ENCODE results near the gene S100G.

The S100G gene

GRCh38 chrX:16702700-16703599 lies 53.0 kb downstream of the S100G start:
- no peak overlapping the region for H3K4me3 ChIP-seq (ENCODE audit: low read depth, low read length)
- TF ChIP-seq MYC (IDR thresholded peaks at IDR 0.05; ENCODE audit: low read depth, low read length) (no peak), POLR2A (IDR thresholded peaks at IDR 0.05; ENCODE audit: extremely low read depth, insufficient read length) (no peak)
- TF ChIP-seq, protein P1, sequence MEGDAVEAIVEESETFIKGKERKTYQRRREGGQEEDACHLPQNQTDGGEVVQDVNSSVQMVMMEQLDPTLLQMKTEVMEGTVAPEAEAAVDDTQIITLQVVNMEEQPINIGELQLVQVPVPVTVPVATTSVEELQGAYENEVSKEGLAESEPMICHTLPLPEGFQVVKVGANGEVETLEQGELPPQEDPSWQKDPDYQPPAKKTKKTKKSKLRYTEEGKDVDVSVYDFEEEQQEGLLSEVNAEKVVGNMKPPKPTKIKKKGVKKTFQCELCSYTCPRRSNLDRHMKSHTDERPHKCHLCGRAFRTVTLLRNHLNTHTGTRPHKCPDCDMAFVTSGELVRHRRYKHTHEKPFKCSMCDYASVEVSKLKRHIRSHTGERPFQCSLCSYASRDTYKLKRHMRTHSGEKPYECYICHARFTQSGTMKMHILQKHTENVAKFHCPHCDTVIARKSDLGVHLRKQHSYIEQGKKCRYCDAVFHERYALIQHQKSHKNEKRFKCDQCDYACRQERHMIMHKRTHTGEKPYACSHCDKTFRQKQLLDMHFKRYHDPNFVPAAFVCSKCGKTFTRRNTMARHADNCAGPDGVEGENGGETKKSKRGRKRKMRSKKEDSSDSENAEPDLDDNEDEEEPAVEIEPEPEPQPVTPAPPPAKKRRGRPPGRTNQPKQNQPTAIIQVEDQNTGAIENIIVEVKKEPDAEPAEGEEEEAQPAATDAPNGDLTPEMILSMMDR (IDR thresholded peaks at IDR 0.05; ENCODE audit: low read depth, low read length): no peak
- TF ChIP-seq, protein P2, sequence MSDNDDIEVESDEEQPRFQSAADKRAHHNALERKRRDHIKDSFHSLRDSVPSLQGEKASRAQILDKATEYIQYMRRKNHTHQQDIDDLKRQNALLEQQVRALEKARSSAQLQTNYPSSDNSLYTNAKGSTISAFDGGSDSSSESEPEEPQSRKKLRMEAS (IDR thresholded peaks at IDR 0.05; ENCODE audit: low read depth, low read length): no peak
- DNase-seq (ENCODE audit: low read depth): no peak
